ENCODE data around the gene METTL9. TPM values are rescaled to one million over a fixed set of nuclear protein-coding genes. Genes with fewer than 3 reads are reported as not detected.

The METTL9 gene
- total and polyA plus RNA-seq, 2 experiments from 2014 or later, result 72.5 to 152 TPM

GRCh38 chr16:21611556-21612384 is 12.4 kb downstream of the METTL9 start:
- ATAC-seq, result peak; percentile 22
- H3K4me1 ChIP-seq (ENCODE audit: insufficient read depth), result peaks cover 52% of the 10 kb centered on the region
- peaks cover 100% of the 10 kb centered on the region for H3K79me2 ChIP-seq (replicated peaks; ENCODE audit: insufficient read depth)
- H3K9me2 ChIP-seq (ENCODE audit: insufficient read depth), result no peaks in the 10 kb centered on the region
- H4K20me1 ChIP-seq (replicated peaks; ENCODE audit: insufficient read depth), result peaks cover 40% of the 10 kb centered on the region
- Mint-ChIP-seq H3K27me3 (ENCODE audit: insufficient read depth, low read depth, poor library complexity) (peaks cover 6% of the 10 kb centered on the region), H3K36me3 (ENCODE audit: low read depth) (peaks cover 6% of the 10 kb centered on the region), H3K27ac (peak overlapping the region; percentile 75; the same call in 1 of the 2 replicates), H3K9me3 (no peaks in the 10 kb centered on the region), H3K4me1 (peaks cover 56% of the 10 kb centered on the region), H3K4me3 (no peak overlapping the region)
- no peaks in the 10 kb centered on the region for H3K27me3 ChIP-seq (ENCODE audit: insufficient read depth)
- no peak overlapping the region for H3K4me3 ChIP-seq
- TF ChIP-seq EZH2phosphoT487 (IDR thresholded peaks at IDR 0.05; ENCODE audit: unreplicated experiment), result no peak
- no peak for TF ChIP-seq NANOG (IDR thresholded peaks at IDR 0.05; ENCODE audit: borderline replicate concordance)
- H3F3A ChIP-seq (replicated peaks; ENCODE audit: low read depth), result no peaks in the 10 kb centered on the region
- peak overlapping the region; percentile 12 for H3K27ac ChIP-seq (ENCODE audit: low read depth)
- H2AFZ ChIP-seq, result no peak overlapping the region
- H3K36me3 ChIP-seq (ENCODE audit: insufficient read depth), result no peaks in the 10 kb centered on the region
- no peak overlapping the region for H3K4me2 ChIP-seq
- no peak for DNase-seq (ENCODE audit: low spot score)

DNA sequence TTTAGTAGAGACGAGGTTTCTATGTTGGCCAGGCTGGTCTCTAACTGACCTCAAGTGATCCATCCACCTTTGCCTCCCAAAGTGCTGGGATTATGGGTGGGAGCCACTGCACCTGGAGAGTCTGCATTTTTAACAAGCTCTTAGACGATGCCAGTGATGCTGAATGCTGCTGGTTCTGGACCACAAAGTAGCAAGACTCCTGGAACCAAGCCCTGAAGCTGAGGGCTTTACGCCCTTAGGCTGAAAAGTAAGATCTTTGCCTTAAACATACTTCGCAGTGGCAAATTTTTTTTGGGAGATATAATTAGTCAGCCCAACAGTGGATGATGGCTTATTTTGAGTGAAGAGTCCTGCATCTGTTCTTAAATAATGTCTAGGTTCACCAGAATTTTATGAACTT is 14.0 kb downstream of the METTL9 start:
- Mint-ChIP-seq H3K27ac (no peak overlapping the region), H3K36me3 (ENCODE audit: low read depth) (peaks cover 13% of the 10 kb centered on the region), H3K9me3 (no peaks in the 10 kb centered on the region), H3K27me3 (ENCODE audit: insufficient read depth, low read depth, poor library complexity) (peaks cover 6% of the 10 kb centered on the region), H3K4me1 (peaks cover 46% of the 10 kb centered on the region), H3K4me3 (no peak overlapping the region)
- H3K27me3 ChIP-seq (ENCODE audit: insufficient read depth), result no peaks in the 10 kb centered on the region
- H3K4me3 ChIP-seq, result no peak overlapping the region
- H3F3A ChIP-seq (replicated peaks; ENCODE audit: low read depth), result no peaks in the 10 kb centered on the region
- TF ChIP-seq ZNF114 (CRISPR knock-in tag; IDR thresholded peaks at IDR 0.05) (no peak), EZH2phosphoT487 (IDR thresholded peaks at IDR 0.05; ENCODE audit: unreplicated experiment) (no peak), POLR2AphosphoS5 (IDR thresholded peaks at IDR 0.05; ENCODE audit: low read depth) (no peak), JUNB (IDR thresholded peaks at IDR 0.05; ENCODE audit: unreplicated experiment) (no peak), ZNF462 (CRISPR knock-in tag; IDR thresholded peaks at IDR 0.05) (no peak)
- TF ChIP-seq, protein P1, sequence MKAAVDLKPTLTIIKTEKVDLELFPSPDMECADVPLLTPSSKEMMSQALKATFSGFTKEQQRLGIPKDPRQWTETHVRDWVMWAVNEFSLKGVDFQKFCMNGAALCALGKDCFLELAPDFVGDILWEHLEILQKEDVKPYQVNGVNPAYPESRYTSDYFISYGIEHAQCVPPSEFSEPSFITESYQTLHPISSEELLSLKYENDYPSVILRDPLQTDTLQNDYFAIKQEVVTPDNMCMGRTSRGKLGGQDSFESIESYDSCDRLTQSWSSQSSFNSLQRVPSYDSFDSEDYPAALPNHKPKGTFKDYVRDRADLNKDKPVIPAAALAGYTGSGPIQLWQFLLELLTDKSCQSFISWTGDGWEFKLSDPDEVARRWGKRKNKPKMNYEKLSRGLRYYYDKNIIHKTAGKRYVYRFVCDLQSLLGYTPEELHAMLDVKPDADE (IDR thresholded peaks at IDR 0.05), result no peak
- ATAC-seq (no peak), DNase-seq (ENCODE audit: low spot score) (no peak)
- peaks cover 32% of the 10 kb centered on the region for H4K20me1 ChIP-seq (replicated peaks; ENCODE audit: insufficient read depth)
- H3K36me3 ChIP-seq (ENCODE audit: insufficient read depth), result 0 out of 2 replicates have a peak, but pooled peaks cover 5% of the 10 kb centered on the region
- no peak overlapping the region for H3K4me2 ChIP-seq
- H2AFZ ChIP-seq, result no peak overlapping the region
- H3K4me1 ChIP-seq (ENCODE audit: insufficient read depth), result peaks cover 43% of the 10 kb centered on the region
- peaks cover 95% of the 10 kb centered on the region for H3K79me2 ChIP-seq (replicated peaks; ENCODE audit: insufficient read depth)
- no peaks in the 10 kb centered on the region for H3K9me2 ChIP-seq (ENCODE audit: insufficient read depth)
- H3K27ac ChIP-seq (ENCODE audit: low read depth), result no peak overlapping the region

Data from GM23338 (cell line).